Lower leg skin (tissue), 3 donors: ENCODE measurements around the gene ANKEF1.

Source experiments
- POLR2A ChIP-seq, 2 donors: fragments of 450-650 bp; IDR thresholded peaks; one replicate each; pipeline ENCODE4 v1.6.1; 2016 to 2017; ENCODE audit warnings: antibody characterized with exemption in 2 of 2, mild to moderate bottlenecking in 1 of 2, moderate library complexity in 1 of 2
- TF ChIP-seq, protein P1 (sequence below), 3 donors: fragments of 450-650 bp; IDR thresholded peaks; one replicate each; pipeline ENCODE4 v1.5.1; 2016; ENCODE audit warnings: antibody characterized with exemption in 3 of 3, mild to moderate bottlenecking in 3 of 3, moderate library complexity in 2 of 3

DNA sequence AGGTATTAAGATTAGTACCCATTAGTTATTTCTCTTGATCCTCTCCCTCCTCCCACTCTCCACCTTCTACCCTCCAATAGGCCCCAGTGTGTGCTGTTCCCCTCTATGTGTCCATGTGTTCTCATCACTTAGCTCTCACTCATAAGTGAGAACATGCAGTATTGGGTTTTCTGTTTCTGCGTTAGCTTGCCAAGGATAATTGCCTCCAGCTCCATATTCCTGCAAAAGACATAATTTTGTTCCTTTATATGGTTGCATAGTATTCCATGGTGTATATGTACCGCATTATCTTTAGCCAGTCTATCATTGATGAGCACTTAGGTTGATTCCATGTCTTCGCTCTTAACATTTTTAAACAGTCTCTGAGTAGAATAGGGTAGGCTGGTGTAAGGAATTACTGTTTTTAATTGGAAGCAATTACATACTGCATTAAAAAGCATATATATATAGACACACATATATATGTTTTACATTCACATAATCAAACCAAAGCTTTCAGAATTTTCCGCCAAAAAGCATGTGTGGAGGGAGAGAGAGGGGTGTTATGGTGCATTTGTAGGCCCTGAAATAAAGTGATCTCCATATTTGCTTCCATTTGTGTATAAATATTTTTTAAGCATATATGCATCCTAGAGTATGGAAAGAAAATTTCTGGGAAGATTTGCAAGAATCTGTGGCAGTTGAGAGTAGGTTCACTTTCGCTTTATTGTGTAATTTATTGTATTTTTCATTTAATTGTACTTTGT is 709 bp upstream of the ANKEF1 start:
- no peak for TF ChIP-seq POLR2A (IDR thresholded peaks at IDR 0.05)
- TF ChIP-seq, protein P1, sequence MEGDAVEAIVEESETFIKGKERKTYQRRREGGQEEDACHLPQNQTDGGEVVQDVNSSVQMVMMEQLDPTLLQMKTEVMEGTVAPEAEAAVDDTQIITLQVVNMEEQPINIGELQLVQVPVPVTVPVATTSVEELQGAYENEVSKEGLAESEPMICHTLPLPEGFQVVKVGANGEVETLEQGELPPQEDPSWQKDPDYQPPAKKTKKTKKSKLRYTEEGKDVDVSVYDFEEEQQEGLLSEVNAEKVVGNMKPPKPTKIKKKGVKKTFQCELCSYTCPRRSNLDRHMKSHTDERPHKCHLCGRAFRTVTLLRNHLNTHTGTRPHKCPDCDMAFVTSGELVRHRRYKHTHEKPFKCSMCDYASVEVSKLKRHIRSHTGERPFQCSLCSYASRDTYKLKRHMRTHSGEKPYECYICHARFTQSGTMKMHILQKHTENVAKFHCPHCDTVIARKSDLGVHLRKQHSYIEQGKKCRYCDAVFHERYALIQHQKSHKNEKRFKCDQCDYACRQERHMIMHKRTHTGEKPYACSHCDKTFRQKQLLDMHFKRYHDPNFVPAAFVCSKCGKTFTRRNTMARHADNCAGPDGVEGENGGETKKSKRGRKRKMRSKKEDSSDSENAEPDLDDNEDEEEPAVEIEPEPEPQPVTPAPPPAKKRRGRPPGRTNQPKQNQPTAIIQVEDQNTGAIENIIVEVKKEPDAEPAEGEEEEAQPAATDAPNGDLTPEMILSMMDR (IDR thresholded peaks at IDR 0.05): no peak
